HG03354 (cell line): ENCODE measurements around the gene FRZB.
"Not testable (repeated sequence)": the region's sequence is repeated elsewhere in the genome, so short reads cannot be mapped to it uniquely, and the experiment has no call there.

Source experiments
- ATAC-seq: cut with Tn5 transposase; IDR thresholded peaks from one replicate; pipeline ENCODE4 v1.9.1; 2021; ENCODE audit warnings: mild to moderate bottlenecking; ENCODE audit not compliant: unreplicated experiment, poor library complexity, severe bottlenecking

The FRZB gene

GRCh38 chr2:182891611-182892010 lies 25.2 kb upstream of the FRZB start:
- no peak for ATAC-seq

GRCh38 chr2:182890773-182891378 lies 24.4 kb upstream of the FRZB start:
- no peak for ATAC-seq

- ATAC-seq = no peak
Observed at GRCh38 chr2:182890305-182890704, 23.9 kb upstream of the FRZB start.

GRCh38 chr2:182887753-182888415 lies 21.4 kb upstream of the FRZB start:
- no peak for ATAC-seq

GRCh38 chr2:182887093-182887492 lies 20.7 kb upstream of the FRZB start:
- no peak for ATAC-seq

- ATAC-seq = no peak
Observed at GRCh38 chr2:182885771-182886170, 19.3 kb upstream of the FRZB start.

GRCh38 chr2:182883451-182883850 lies 17.0 kb upstream of the FRZB start:
- ATAC-seq = no peak

GRCh38 chr2:182880100-182880499 lies 13.7 kb upstream of the FRZB start:
- not testable (repeated sequence) for ATAC-seq

GRCh38 chr2:182876653-182877052 lies 10.2 kb upstream of the FRZB start:
- ATAC-seq = not testable (repeated sequence)

GRCh38 chr2:182870227-182870626 lies 3.8 kb upstream of the FRZB start:
- no peak for ATAC-seq

GRCh38 chr2:182868054-182868796 lies 1.8 kb upstream of the FRZB start:
- ATAC-seq = no peak

GRCh38 chr2:182867426-182868053 lies 1.1 kb upstream of the FRZB start:
- no peak for ATAC-seq

GRCh38 chr2:182866095-182866460 lies 359 bp downstream of the FRZB start:
- ATAC-seq = peak; percentile 34

GRCh38 chr2:182864949-182865570 lies 1.4 kb downstream of the FRZB start:
- ATAC-seq = no peak

GRCh38 chr2:182863642-182864041 lies 2.8 kb downstream of the FRZB start:
- no peak for ATAC-seq

GRCh38 chr2:182862091-182862490 lies 4.3 kb downstream of the FRZB start:
- no peak for ATAC-seq

- ATAC-seq = no peak
Observed at GRCh38 chr2:182860858-182861257, 5.6 kb downstream of the FRZB start.

- no peak for ATAC-seq
Observed at GRCh38 chr2:182858671-182859070, 7.8 kb downstream of the FRZB start.

- no peak for ATAC-seq
Observed at GRCh38 chr2:182855376-182855775, 11.1 kb downstream of the FRZB start.

- ATAC-seq = no peak
Observed at GRCh38 chr2:182854375-182855105, 11.9 kb downstream of the FRZB start.
